GM21786 (cell line): ENCODE data around the gene IGF2BP3.
A peak's percentile ranks its signal among the peaks of the same experiment; 100 is the strongest.

Experiments used
- ATAC-seq: cut with Tn5 transposase; IDR thresholded peaks from one replicate; pipeline ENCODE4 v1.9.1; 2021; ENCODE audit not compliant: unreplicated experiment

IGF2BP3 gene

DNA sequence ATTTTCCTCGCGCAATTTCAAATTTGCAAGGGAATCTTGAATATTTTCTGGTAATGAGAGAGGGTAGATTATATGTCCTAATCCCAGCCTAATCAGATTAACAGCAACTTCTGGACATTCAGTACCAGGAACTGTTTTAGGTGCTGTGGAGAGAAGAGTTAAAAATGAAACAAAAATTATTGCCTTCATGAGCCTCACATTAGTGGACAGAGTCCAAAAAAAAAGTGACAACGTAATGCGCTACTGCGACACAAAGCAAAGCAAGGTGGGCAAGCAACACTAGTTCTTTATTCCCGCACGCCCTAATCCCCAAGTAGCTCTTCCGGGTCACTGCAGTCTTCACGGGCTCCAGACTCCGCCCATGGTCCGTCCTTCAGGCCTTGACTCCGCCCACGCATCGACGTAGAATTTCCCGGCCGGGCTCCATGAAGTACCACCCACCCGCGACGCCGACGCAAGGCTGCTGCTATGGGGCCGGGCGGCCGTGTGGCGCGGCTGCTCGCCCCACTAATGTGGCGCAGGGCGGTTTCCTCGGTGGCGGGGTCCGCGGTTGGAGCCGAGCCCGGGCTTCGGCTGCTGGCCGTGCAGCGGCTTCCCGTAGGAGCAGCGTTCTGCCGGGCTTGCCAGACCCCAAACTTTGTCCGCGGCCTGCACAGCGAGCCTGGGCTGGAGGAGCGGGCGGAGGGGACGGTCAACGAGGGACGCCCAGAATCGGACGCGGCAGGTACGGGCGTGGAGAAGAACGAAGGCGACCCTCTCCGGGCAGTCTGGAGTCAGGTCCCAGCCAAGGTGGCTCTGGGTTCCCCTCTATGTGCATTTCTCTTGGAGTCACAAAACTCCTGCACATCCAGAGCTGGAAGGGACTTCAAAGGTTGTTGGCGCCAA, 171.2 kb downstream of the IGF2BP3 start, which contains the start of gene MALSU1:
MALSU1 (plus strand) TSS at position 455 of the 885 bp plus-strand sequence; CDS start at position 469, 14 bp downstream.
- peak; percentile 100 for ATAC-seq

DNA sequence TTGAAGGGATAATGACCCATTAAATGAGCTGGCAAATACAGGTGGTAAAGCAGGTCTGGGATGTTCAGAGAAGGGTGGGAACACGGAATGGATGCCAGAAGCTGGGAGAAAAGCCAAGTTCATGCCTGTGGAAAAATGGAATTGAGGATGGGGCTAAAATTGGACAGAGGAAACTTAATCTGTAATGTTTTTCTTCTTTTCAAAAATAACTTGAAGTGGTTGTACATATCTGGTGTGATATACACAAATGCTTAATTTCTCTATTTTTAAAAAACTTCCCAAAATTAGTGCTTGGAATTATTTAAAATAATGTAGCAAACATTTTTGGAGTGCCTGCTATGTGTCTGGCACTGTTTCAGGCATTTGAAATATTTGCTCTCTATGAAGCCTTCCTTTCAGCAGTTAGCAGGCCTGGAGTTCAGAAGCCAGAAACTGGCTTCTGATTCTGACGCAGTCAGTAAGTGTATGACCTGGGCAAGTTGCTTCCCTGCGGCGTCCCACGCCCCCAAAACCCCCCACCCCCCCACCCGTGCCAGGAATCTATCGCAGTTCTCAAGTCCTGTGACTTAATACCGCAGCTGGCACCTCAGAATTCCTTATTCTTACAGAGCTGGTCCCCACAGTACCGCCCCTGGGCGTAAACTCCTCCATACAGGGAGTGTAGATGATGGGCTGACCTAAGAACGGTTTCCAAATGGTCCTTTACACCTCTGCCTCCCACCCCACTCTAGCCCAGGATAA, 172.0 kb downstream of the IGF2BP3 start:
- ATAC-seq, result no peak

DNA sequence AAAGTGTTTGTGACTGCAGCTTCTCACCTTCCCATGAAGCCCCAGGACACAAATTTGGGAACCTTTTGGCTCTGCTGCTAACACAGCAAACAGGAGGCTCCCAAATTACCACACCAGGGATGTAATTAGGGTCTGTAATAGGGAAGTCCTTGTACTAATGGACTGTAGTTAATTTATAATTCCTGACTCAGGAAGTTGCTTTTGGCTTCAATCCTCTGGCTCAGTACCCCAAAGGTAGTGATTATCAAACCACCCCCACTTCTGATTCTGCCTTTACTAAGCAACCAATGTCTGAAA, 174.9 kb downstream of the IGF2BP3 start:
- no peak for ATAC-seq

DNA sequence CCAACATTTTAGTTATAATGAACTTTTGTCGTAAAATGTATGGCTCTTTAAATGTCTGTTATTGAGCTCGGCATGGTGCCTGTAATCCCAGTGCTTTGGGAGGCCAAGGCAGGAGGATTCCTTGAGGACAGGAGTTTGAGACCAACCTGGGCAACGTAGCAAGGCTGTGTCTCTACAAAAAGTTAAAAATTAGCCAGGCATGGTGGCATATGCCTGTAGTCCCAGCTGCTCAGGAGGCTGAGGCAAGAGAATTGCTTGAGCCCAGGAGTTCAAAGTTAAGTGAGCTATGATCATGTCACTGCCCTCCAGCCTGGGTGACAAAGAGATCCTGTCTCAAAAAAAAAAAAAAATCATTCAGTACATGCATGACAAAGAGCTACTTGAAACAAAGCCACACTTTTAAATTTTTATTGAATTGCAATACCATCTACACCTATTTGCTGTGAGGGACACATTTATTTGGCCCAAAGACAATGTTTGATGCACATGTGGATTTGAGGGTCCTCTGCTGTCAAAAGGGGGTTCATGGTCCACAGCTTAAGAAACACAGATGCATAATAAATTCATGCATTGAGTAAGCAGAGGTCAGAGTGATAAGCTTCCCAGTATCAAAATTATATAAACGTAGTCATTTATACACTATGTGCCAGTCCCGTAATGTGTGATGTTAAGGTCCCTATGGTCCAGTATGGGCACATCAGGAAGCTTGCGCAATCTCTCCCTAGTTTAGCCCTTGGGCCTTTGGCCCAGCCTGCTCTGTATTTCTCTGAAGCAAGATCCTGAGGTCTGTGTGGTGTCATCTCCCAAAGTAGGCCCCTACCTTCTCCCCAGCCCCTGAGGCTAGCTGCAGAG, 175.5 kb downstream of the IGF2BP3 start:
- ATAC-seq, result no peak

DNA sequence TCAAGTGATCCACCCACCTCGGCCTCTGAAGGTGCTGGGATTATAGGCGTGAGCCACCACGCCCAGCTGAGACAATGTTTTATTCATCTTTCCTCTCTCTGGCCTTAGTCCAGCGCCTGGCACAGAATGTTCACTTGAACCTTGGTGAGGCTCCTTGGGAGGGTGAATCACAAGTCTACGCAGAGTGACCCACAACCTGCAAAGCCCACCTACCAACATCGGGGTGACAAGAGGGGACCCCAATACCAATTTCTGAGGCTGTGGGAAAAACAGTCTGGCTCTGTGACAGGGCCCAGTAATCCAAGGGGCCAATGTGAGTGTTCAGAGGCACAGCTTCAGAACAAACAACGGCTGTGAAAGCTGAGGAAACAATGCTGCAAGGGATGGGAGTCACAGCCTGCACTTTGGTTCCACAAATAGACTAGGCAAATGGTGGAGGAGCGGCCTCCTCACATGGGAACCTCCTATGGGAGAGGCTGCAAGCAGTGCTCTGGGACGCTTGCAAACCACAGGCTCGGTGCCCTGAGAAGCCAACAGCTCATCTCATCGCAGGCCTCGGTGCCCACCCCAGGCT, 176.7 kb downstream of the IGF2BP3 start:
- no peak for ATAC-seq

DNA sequence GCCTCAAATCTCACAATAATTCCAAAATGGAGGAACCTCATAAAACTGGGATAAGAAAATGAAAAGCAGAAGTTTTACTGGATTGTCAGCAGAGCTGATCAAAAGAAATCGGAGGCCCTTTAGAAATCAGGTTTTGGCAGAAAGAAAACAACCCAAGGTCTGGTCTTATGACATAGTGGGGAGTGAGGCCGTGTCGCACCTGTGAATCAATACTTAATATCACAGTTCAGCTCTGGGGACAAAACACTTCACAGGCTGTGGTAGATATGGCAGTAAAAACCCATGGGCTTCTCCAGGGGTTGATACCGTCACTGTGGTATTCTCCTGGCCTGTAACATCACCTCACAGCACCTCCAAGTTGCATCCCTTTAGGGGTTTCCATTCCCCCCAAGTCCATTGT, 177.7 kb downstream of the IGF2BP3 start:
- no peak for ATAC-seq

DNA sequence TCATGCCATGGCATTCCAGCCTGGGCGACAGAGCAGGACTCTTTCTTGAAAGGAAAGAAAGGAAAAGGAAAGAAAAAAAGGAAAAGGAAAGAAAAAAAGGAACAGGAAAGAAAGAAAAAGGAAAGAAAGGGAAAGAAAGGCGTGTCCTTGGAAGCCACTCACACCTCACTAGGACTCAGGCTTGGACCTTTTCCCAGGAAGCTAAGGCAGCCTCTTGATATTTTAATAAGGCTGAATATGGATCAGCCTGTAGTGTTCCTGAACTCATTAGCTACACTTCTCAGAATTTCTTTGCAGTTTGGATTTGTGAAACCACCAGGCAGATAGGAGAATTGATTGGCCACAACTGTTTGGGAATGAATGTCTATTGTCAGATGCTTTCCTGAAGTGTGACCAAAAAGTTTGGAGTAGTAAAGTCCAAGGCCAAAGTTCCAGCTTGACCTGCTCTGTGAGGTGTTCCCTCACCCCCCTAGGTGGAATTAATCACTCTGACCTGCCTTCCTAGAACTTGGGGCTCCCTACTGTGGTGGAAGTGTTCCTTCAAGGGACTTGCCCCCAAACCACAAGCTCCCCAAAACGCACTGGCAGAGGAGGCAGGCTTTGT, 178.2 kb downstream of the IGF2BP3 start:
- no peak for ATAC-seq

DNA sequence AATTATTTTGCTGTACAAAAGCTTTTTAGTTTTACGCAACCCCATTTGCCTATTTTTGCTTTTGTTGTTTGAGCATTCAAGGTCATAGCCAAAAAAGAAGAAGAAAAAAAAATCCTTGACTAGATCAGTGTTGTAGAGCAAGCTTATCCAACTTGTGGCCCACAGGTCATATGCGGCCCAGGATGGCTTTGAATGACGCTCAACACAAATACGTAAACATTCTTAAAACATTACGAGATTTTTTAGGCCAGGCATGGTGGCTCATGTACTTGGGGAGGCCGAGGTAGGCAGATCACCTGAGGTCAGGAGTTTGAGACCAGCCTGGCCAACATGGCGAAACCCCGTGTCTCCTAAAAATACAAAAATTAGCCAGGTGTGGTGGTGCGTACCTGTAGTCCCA, 179.3 kb downstream of the IGF2BP3 start:
- ATAC-seq, result no peak

DNA sequence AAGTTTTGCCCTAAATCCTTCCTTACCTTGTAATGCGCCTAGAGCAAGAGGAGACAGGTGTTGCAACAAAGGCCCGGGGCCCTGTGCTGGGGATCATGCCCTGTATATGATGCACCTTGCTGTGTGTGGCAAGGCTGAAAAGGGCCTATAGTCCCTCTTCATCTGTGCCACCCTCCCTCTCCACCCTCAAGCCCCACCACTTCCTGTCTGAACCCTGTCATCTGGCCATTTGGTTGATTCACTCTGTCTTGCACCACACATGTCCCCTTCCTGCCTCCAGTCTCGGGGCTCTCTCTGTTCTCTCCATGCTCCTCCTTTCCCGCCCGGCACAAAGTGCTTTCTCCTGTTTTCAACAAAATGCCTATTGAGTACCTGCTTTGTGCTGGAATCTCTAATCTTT, 182.7 kb downstream of the IGF2BP3 start:
- no peak for ATAC-seq

DNA sequence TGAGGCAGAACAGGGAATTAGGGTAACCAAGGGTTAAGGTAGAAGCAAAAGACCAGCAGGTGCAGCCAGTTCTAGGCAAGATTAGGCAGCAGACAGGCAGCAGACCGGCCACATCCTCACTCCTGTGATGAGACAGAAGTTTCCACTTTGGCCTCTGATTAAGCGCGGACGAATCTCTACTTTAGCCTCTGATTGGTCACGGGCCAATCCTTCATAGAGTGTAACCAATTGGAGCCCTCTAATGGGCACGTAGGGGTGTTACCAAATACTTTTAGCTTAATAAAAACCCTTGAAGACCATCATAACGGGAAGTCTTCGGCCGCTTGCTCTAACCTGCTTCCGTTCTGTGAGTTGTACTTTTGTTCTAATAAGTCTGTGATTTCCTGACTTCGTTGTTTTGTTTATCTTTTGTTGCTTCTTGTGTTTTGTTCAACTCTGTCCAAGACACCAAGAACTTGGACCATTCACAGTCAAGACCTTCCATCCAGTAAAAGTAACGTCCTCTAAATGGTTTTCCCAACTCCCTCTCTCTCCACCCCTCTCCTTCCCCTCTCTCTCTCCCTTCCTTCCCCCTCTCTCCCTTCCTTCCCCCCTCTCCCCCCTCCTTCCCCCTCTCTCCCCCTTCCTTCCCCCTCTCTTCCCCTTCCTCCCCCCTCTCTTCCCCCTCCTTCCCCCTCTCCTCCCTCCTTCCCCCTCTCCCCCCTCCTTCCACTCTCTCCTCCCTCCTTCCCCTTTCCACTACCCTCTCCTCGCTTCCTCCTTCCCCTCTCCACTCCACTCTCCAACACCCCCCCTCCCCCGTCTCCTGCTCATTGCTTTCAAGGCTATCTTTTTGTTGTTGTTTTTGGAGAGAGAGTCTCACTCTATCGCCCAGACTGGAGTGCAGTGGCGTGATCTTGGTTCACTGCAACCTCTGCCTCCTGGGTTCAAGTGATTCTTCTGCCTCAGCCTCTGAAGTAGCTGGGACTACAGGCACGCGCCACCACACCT, 184.3 kb downstream of the IGF2BP3 start:
- no peak for ATAC-seq

DNA sequence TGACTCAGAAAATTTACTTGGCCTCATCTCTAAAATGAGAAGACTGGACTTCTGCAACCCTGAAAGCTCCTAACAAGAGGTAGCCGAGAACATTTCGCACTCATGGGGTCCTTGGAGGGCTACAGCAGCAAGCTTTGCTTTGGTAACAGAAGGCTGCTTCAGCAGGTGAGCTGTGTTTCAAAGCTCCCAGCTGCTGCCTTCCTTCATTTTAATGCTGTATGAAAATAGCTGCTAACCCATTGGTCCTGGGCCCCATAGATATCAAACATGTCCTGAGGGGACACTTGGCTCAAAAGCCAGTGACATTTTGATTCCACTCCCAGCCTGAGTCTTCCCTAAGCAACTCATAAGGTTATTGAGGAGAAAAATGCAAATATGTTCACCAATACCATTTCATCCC, 185.4 kb downstream of the IGF2BP3 start:
- no peak for ATAC-seq

DNA sequence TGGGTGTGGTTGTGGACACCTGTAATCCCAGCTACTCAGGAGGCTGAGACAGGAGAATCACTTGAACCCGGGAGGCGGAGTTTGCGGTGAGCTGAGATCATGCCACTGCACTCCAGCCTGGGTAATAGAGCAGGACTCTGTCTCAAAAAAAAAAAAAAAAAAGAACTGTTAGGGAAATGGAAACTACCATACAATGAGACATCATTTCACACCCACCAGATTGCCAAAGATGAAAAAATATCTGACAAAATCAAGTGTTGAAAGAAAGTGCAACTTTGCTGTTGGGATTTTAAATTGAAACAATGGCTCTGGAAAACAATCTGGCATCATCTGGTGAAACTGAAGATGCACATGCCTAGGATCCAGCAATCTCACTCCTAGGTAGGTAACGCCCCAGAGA, 187.2 kb downstream of the IGF2BP3 start:
- no peak for ATAC-seq

DNA sequence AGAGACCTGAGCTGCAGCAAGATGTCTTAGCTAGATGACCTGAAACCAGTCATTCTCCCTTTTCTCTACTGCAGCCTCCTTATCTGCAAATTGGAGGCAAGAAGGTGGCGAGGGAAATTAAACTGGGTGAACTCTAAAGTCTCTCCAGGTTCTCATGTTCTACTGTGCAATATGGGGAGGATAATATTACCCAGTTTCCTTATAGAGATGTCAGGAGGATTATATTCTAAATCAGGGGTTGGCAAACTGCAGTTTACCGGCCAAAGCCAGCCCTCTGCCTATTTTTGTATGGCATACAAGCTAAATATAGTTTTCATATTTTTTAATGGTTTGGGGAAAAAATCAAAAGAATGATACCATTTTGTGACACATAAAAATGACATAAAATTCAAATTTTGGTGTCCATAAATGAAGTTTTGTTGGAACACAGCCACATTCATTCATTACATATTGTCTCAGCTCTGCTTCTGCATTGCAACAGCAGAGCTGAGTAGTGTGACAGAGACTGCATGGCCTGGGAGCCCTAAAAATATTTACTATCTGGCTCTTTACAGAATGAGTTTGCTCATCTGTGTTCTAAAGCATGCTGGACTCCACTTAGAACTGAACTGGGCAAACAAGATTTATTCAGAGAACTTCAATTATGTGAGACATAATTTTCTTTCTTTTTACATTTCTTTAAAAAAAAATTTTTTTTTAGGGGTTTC, 190.3 kb downstream of the IGF2BP3 start:
- ATAC-seq, result no peak

DNA sequence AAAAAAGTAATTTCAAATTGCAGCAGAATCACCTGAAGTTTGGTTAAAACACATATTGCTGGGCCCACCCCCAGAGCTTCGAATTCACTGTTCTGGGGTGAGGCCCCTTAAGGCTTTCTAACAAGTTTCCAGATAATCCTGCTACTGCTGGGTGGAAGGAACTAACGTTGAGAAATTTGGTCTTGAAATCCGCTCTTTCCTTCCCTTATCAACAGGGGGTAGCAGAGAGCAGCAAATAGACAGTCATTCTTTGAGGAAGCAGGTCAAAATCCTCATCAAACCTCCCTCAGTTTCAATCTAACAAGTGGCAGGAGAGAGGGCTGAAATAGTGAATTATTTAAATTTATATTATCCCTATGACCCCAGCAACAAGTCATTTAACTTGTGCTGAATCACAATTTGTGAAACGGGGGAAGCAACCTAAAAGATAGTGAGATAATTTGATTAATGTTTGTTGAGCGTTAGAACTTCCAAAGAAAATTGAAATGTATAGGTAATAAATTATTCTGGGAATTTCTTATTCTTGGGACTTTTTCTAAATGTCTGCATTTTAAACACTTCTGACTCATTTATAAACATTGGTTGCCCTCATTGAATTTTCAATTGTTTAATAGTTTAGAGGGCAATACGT, 192.8 kb downstream of the IGF2BP3 start:
- peak; percentile 33 for ATAC-seq

DNA sequence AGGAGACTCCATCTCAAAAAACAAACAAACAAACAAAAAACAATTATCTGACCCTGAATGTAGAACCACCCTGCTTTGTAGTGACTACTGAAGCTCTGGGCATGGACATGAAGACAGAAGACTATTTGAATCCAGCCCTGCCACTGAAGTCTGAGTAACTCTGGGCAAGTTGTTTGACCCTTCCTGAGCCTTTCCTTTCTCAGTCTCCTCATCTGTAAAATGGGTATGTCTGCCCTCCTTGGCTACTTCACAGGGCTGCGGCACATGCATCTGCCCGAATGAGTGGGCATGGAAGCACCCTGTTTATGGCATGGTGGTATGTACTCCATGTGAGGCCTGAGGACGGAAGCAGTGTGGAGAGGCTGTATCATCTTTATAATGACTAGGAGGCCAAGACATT, 193.3 kb downstream of the IGF2BP3 start:
- ATAC-seq, result no peak

DNA sequence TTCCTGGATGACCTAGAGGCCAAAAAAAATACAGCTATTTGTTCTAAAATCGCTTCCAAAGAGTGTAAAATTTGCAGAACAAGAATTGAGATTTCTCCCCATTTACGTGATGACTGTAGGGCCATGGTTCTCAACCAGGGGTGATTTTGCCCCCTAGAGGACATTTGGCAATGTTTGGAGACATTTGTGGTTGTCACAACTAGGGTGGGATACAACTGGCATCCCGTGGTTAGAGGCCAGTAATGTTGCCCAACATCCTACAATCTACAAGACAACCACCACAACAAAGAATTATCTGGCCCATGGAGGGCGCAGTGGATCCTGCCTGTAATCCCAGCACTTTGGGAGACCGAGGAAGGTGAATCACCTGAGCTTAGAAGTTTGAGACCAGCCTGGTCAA, 193.9 kb downstream of the IGF2BP3 start:
- no peak for ATAC-seq

DNA sequence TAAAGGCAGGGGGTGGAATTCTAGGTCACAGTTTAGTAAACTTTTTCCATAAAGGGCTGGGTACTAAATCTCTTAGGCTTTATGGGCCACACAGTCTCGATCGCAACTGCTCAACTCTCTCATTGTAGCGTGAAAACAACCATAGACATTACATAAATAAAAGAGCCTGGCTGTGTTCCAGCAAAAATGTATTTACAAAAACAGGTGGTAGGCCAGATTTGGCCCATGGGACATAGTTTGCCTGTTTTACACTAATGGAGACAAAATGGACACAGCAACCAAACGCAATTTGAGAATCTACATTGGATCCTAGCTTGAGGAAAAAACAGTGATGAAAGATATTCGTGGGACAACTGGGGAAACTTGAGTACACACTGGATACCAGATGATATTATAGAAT, 194.4 kb downstream of the IGF2BP3 start:
- no peak for ATAC-seq

DNA sequence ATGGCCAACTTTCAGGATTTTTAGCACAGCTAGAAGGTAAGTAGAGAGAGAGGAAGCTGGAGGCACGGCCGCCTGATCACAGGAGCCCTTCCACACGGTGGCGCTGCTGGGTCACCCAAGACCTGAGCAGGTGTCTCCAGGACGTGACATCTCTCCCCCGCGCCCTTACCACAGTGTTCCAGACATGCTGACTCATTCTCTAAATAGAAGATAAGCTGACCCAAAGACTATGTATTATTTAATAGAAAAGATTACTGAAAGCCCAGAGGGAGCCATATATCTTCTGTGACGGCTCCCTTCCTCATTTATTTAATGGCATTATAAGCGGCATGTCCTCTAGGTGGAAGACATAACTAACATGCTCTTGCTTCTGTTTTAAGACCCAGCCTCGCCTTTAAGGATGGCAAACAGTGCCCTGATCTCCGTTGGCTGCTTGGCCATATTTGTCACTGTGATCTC, 197.1 kb downstream of the IGF2BP3 start:
- peak; percentile 95 for ATAC-seq
